IMR-90 (cell line): ENCODE data around the gene TP53TG5. TPM values are rescaled to one million over a fixed set of nuclear protein-coding genes. Genes with fewer than 3 reads are reported as not detected.

Experiments used
- ATAC-seq: fragments of 200-7000 bp; cut with Tn5 transposase; 2 replicates; pipeline ENCODE4 v1.9.1; 2020; ENCODE audit warnings: low read depth, mild to moderate bottlenecking, moderate library complexity
- BruUV-seq: library from RNA; stranded (reverse); fragments of 400-500 nt; replicated peaks from 2 replicates; lab custom pipeline; 2021; lab: Mats Ljungman, UMichigan
- CTCF ChIA-PET: fragments of 300-600 bp; formaldehyde crosslinking; extraction: SDS; loops from one replicate; lab custom pipeline; 2021; ENCODE audit warnings: antibody characterized with exemption; lab: Yijun Ruan, JAX
- POLR2A ChIA-PET: fragments of 300-600 bp; sonication (Branson Sonifier 250); formaldehyde crosslinking; loops from one replicate; lab custom pipeline; 2022; ENCODE audit warnings: antibody characterized with exemption; ENCODE audit not compliant: unreplicated experiment; lab: Charles Lee
- DNase-seq: peaks from one replicate; pipeline ENCODE4 v3.0.0; 2013
- H2AFZ ChIP-seq: replicated peaks from 2 replicates; pipeline ENCODE3; 2013; ENCODE audit warnings: low read length, mild to moderate bottlenecking; ENCODE audit not compliant: poor library complexity
- H2AK5ac ChIP-seq: 2 replicates; pipeline ENCODE4 v1.6.1; 2013; ENCODE audit warnings: low read depth, low read length, inconsistent platforms
- H2AK9ac ChIP-seq: replicated peaks from 2 replicates; pipeline ENCODE3; 2013; ENCODE audit warnings: mild to moderate bottlenecking, low read depth, low read length, moderate library complexity; ENCODE audit not compliant: poor library complexity
- H2BK120ac ChIP-seq: 2 replicates; pipeline ENCODE4 v1.6.1; 2013; ENCODE audit warnings: low read depth, low read length, inconsistent platforms
- H2BK15ac ChIP-seq: 3 replicates; pipeline ENCODE4 v1.6.1; 2013; ENCODE audit warnings: low read depth, low read length, inconsistent platforms
- H2BK20ac ChIP-seq: 2 replicates; pipeline ENCODE4 v1.6.1; 2013; ENCODE audit warnings: low read depth, mild to moderate bottlenecking, inconsistent platforms, low read length, moderate library complexity
- H2BK5ac ChIP-seq: 2 replicates; pipeline ENCODE4 v1.6.1; 2013; ENCODE audit warnings: mild to moderate bottlenecking, low read depth, low read length, inconsistent platforms; ENCODE audit not compliant: poor library complexity, severe bottlenecking
- H3K14ac ChIP-seq: replicated peaks from 2 replicates; pipeline ENCODE4 v1.6.1; 2013; ENCODE audit warnings: low read depth, low read length, inconsistent platforms
- H3K18ac ChIP-seq: 2 replicates; pipeline ENCODE4 v1.6.1; 2013; ENCODE audit warnings: low read depth, low read length, control low read depth
- H3K23ac ChIP-seq: 2 replicates; pipeline ENCODE4 v1.6.1; 2013; ENCODE audit warnings: low read depth, low read length, inconsistent platforms
- H3K27ac ChIP-seq: 2 replicates; pipeline ENCODE4 v1.5.1; 2013; ENCODE audit warnings: mild to moderate bottlenecking, control low read depth, low read length; ENCODE audit not compliant: insufficient read depth
- H3K27me3 ChIP-seq: 2 replicates; pipeline ENCODE4 v1.6.1; 2013; ENCODE audit warnings: low read length; ENCODE audit not compliant: control insufficient read depth, insufficient read depth
- H3K36me3 ChIP-seq: 2 replicates; pipeline ENCODE4 v1.6.1; 2013; ENCODE audit warnings: low read length, mixed read lengths; ENCODE audit not compliant: control insufficient read depth, insufficient read depth
- H3K4ac ChIP-seq: 2 replicates; pipeline ENCODE4 v1.6.1; 2013; ENCODE audit warnings: low read depth, low read length, inconsistent platforms
- H3K4me1 ChIP-seq: 2 replicates; pipeline ENCODE4 v1.6.1; 2013; ENCODE audit warnings: low read length, mixed read lengths; ENCODE audit not compliant: control insufficient read depth, insufficient read depth
- H3K4me2 ChIP-seq: 2 replicates; pipeline ENCODE4 v1.6.1; 2013; ENCODE audit warnings: low read depth, mild to moderate bottlenecking, control low read depth, low read length, moderate library complexity
- H3K4me3 ChIP-seq: 2 replicates; pipeline ENCODE4 v1.5.1; 2013; ENCODE audit warnings: low read depth, mild to moderate bottlenecking, control low read depth, low read length, moderate library complexity; ENCODE audit not compliant: insufficient read depth
- H3K56ac ChIP-seq: 2 replicates; pipeline ENCODE4 v1.6.1; 2013; ENCODE audit warnings: low read length, inconsistent platforms; ENCODE audit not compliant: insufficient read depth; ENCODE audit errors: extremely low read depth
- H3K79me1 ChIP-seq, 2 experiments: 2 replicates each; pipeline ENCODE4 v1.6.1; 2013; ENCODE audit warnings: low read length in 2 of 2, inconsistent platforms in 1 of 2, low read depth in 1 of 2
- H3K9ac ChIP-seq: 2 replicates; pipeline ENCODE4 v1.6.1; 2013; ENCODE audit warnings: low read depth, low read length, control low read depth
- H3K9me1 ChIP-seq: 2 replicates; pipeline ENCODE4 v1.6.1; 2013; ENCODE audit warnings: low read length, inconsistent platforms; ENCODE audit not compliant: insufficient read depth
- H3K9me3 ChIP-seq: 2 replicates; pipeline ENCODE4 v1.6.1; 2013; ENCODE audit warnings: low read length; ENCODE audit not compliant: control insufficient read depth, insufficient read depth
- H4K20me1 ChIP-seq: 2 replicates; pipeline ENCODE4 v1.6.1; 2013; ENCODE audit warnings: low read length, inconsistent platforms; ENCODE audit not compliant: insufficient read depth
- H4K5ac ChIP-seq: 2 replicates; pipeline ENCODE4 v1.6.1; 2013; ENCODE audit warnings: mild to moderate bottlenecking, low read depth, low read length, control low read depth
- H4K8ac ChIP-seq, 2 experiments: 2 replicates each; pipeline ENCODE4 v1.6.1; 2013; ENCODE audit warnings: low read depth in 2 of 2, low read length in 2 of 2, control low read depth in 1 of 2, inconsistent platforms in 1 of 2
- H4K91ac ChIP-seq: 2 replicates; pipeline ENCODE4 v1.6.1; 2013; ENCODE audit warnings: low read depth, low read length, inconsistent platforms; ENCODE audit not compliant: insufficient read depth
- BHLHE40 ChIP-seq: fragments of 150-350 bp; IDR thresholded peaks from 2 replicates; pipeline ENCODE4 v1.6.1; 2016; ENCODE audit warnings: mild to moderate bottlenecking, low read depth, low read length
- CEBPB ChIP-seq: IDR thresholded peaks from 2 replicates; pipeline ENCODE4 v1.6.1; 2012; ENCODE audit warnings: low read depth, low read length, improper control_type of control experiment
- CHD1 ChIP-seq: IDR thresholded peaks from 2 replicates; pipeline ENCODE4 v1.6.1; 2012; ENCODE audit warnings: low read depth, low read length, improper control_type of control experiment
- CTCF ChIP-seq: conservative IDR thresholded peaks from 2 replicates; pipeline ENCODE4 v1.5.1; 2012; ENCODE audit warnings: mild to moderate bottlenecking, low read depth, low read length, improper control_type of control experiment
- ELK1 ChIP-seq: fragments of 150-350 bp; IDR thresholded peaks from 2 replicates; pipeline ENCODE4 v1.6.1; 2016; ENCODE audit warnings: low read depth, mild to moderate bottlenecking, low read length, moderate library complexity, borderline replicate concordance
- FOS ChIP-seq: fragments of 150-350 bp; IDR thresholded peaks from 2 replicates; pipeline ENCODE4 v1.6.1; 2016; ENCODE audit warnings: low read depth, low read length
- MAFK ChIP-seq: IDR thresholded peaks from 2 replicates; pipeline ENCODE4 v1.6.1; 2012; ENCODE audit warnings: low read depth, low read length, improper control_type of control experiment
- MAZ ChIP-seq: IDR thresholded peaks from 2 replicates; pipeline ENCODE4 v1.6.1; 2012; ENCODE audit warnings: low read depth, mild to moderate bottlenecking, low read length, improper control_type of control experiment, moderate library complexity, borderline replicate concordance
- MXI1 ChIP-seq: IDR thresholded peaks from 2 replicates; pipeline ENCODE4 v1.6.1; 2012; ENCODE audit warnings: low read depth, mild to moderate bottlenecking, low read length, moderate library complexity, borderline replicate concordance
- NFE2L2 ChIP-seq: fragments of 150-350 bp; IDR thresholded peaks from 2 replicates; pipeline ENCODE4 v1.6.1; 2016; ENCODE audit warnings: low read depth, mild to moderate bottlenecking, low read length
- POLR2A ChIP-seq: IDR thresholded peaks from 2 replicates; pipeline ENCODE4 v1.6.1; 2012; ENCODE audit warnings: mild to moderate bottlenecking, low read depth, low read length
- RAD21 ChIP-seq: IDR thresholded peaks from 2 replicates; pipeline ENCODE4 v1.6.1; 2012; ENCODE audit warnings: low read length, improper control_type of control experiment
- RCOR1 ChIP-seq: IDR thresholded peaks from 2 replicates; pipeline ENCODE4 v1.6.1; 2012; ENCODE audit warnings: mild to moderate bottlenecking, low read length, improper control_type of control experiment; ENCODE audit not compliant: insufficient replicate concordance
- RFX5 ChIP-seq: IDR thresholded peaks from 2 replicates; pipeline ENCODE4 v1.8.0; 2012; ENCODE audit warnings: low read depth, mild to moderate bottlenecking, low read length, moderate library complexity
- SMC3 ChIP-seq: fragments of 150-350 bp; IDR thresholded peaks from 2 replicates; pipeline ENCODE4 v1.6.1; 2016; ENCODE audit warnings: low read depth, mild to moderate bottlenecking, antibody characterized with exemption, low read length, moderate library complexity
- WGBS, 2 experiments: methylation state at CpG; one replicate each; pipeline versions ENCODE4 v1.1.5 to v1.1.7; 2013; ENCODE audit warnings: missing lambda C conversion rate in 2 of 2; ENCODE audit not compliant: insufficient read length in 1 of 2; ENCODE audit errors: extremely low coverage in 2 of 2; 5-methylcytosine and 5-hydroxymethylcytosine counted together
- dilution Hi-C: fragments of 300-500 bp; cut with HindIII; formaldehyde crosslinking; loops from one replicate; pipeline ENCODE4 v1.14.3; 2018; ENCODE audit warnings: low sequenced_read_pairs; ENCODE audit not compliant: unreplicated experiment
- in situ Hi-C: fragments of 300-500 bp; cut with MboI; formaldehyde crosslinking; loops from 3 replicates; pipeline ENCODE4 v1.14.3; 2019; ENCODE audit warnings: low sequenced_read_pairs, inconsistent platforms, mixed read lengths
- intact Hi-C: fragments of 100-400 bp; cut with micrococcal nuclease; formaldehyde crosslinking; loops from 2 replicates; pipeline ENCODE4 v1.10.0; 2022
- polyA plus RNA-seq, 3 experiments: library from polyadenylated mRNA; depleted of rRNA; stranded (reverse); fragments of >200 nt; gene quantifications; 2 replicates each; pipeline ENCODE4 v1.2.3, GENCODE V29; 2012; ENCODE audit warnings: low replicate concordance in 1 of 3
- total RNA-seq: library from RNA; depleted of rRNA; stranded (reverse); fragments of >200 nt; gene quantifications from 2 replicates; pipeline ENCODE4 v1.2.3, GENCODE V29; 2012
- TF ChIP-seq, protein P1 (sequence below): fragments of 150-350 bp; IDR thresholded peaks from 2 replicates; pipeline ENCODE4 v1.6.1; 2017; ENCODE audit warnings: mild to moderate bottlenecking, antibody characterized with exemption, low read length, low read depth

The TP53TG5 gene
- total and polyA plus RNA-seq, 2 of the 4 experiments (the other 2 are of a cell fraction), result not detected

- no peak overlapping the region for H4K91ac ChIP-seq
- no peak overlapping the region for H2BK15ac ChIP-seq
- H3K4ac ChIP-seq, result no peak overlapping the region
- no peak overlapping the region for H2AFZ ChIP-seq
- 95% methylated on average over 4 of the region's 8 CpGs; no CpG with 5 or more reads in 1 of the 2 experiments for WGBS, 2 experiments
- no peaks in the 10 kb centered on the region; the same call in 1 of the 2 replicates for H3K36me3 ChIP-seq
- in situ Hi-C loops (no loop called here), intact Hi-C loops (no loop called here), dilution Hi-C loops (no loop called here)
- H3K4me3 ChIP-seq, result no peak overlapping the region
- ChIA-PET CTCF (no interaction called here), POLR2A (interaction anchor here (0.5 kb wide), 1 partner anchor 361 kb away, joined by 9 read pairs; no protein-coding TSS in a partner anchor)
- H3K18ac ChIP-seq, result no peak overlapping the region
- H4K5ac ChIP-seq, result no peak overlapping the region
- no peak overlapping the region for H3K14ac ChIP-seq
- no peaks in the 10 kb centered on the region for H4K20me1 ChIP-seq
- no peak overlapping the region for H3K9ac ChIP-seq
- TF ChIP-seq, protein P1, sequence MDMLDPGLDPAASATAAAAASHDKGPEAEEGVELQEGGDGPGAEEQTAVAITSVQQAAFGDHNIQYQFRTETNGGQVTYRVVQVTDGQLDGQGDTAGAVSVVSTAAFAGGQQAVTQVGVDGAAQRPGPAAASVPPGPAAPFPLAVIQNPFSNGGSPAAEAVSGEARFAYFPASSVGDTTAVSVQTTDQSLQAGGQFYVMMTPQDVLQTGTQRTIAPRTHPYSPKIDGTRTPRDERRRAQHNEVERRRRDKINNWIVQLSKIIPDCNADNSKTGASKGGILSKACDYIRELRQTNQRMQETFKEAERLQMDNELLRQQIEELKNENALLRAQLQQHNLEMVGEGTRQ, result no peak
- no peak for TF ChIP-seq CHD1
- TF ChIP-seq MXI1, result no peak
- TF ChIP-seq CTCF, result no peak
- TF ChIP-seq RAD21, result no peak
- TF ChIP-seq MAFK, result no peak
- no peak for TF ChIP-seq MAZ
- TF ChIP-seq BHLHE40, result no peak
- TF ChIP-seq NFE2L2, result no peak
- no peak for TF ChIP-seq POLR2A
- no peak for TF ChIP-seq CEBPB
- TF ChIP-seq RCOR1, result no peak
- no peak for TF ChIP-seq SMC3
- no peak for TF ChIP-seq FOS
- no peak for TF ChIP-seq ELK1
- TF ChIP-seq RFX5, result no peak
- H3K9me3 ChIP-seq, result no peaks in the 10 kb centered on the region
- no TSS peak for BruUV-seq
- H3K9me1 ChIP-seq, result no peaks in the 10 kb centered on the region
- DNase-seq, result no peak
- no peak overlapping the region for H4K8ac ChIP-seq
- no peaks in the 10 kb centered on the region for H3K27me3 ChIP-seq
- H3K23ac ChIP-seq, result no peak overlapping the region
- no peak overlapping the region for H3K4me2 ChIP-seq
- no peak overlapping the region for H2BK5ac ChIP-seq
- H3K27ac ChIP-seq, result no peak overlapping the region
- no peak overlapping the region for H2AK5ac ChIP-seq
- H2AK9ac ChIP-seq, result no peak overlapping the region
- H2BK20ac ChIP-seq, result no peak overlapping the region
- no peak overlapping the region for H3K56ac ChIP-seq
- H3K4me1 ChIP-seq, result peaks cover 2% of the 10 kb centered on the region; the same call in 1 of the 2 replicates
- no peak overlapping the region for H2BK120ac ChIP-seq
- ATAC-seq, result no peak
- H3K79me1 ChIP-seq, result peaks cover 0 to 13% of the 10 kb centered on the region in 2 experiments; a peak in 3 of 4 replicates
Measured at GRCh38 chr20:45410887-45411286, 32.8 kb upstream of the TP53TG5 start.
